Stimulated activated CD8-positive, alpha-beta memory T cell treated with anti-CD3 and anti-CD28 coated beads, Interleukin-15, amount 100 ng/mL, for 4 hours (primary cell): ENCODE data around the gene AK5.

Experiments used
- DNase-seq, 2 donors: peaks; one replicate each; pipeline ENCODE4 v3.0.0-alpha.2; 2020; ENCODE audit warnings: low read depth in 2 of 2

The AK5 gene

DNA sequence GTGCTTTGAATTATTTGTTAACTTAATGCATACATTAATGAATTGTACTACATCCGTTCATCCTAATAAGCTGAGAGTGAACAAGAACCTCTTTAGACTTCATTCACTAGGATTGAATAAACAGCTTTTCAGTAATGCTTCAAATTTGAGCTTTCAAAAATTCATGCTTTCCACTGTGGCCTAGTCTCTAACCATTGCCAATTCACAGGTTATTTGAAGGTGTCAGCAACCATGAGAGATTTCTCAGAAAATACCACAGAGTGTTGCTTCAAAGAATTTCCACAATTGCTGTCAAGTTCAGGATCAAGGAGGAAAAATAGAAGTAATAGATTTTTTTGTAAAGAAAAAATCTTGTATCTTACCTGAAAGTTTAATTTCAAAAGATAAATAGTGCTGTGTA lies 72.7 kb downstream of the AK5 start:
- no peak for DNase-seq

DNA sequence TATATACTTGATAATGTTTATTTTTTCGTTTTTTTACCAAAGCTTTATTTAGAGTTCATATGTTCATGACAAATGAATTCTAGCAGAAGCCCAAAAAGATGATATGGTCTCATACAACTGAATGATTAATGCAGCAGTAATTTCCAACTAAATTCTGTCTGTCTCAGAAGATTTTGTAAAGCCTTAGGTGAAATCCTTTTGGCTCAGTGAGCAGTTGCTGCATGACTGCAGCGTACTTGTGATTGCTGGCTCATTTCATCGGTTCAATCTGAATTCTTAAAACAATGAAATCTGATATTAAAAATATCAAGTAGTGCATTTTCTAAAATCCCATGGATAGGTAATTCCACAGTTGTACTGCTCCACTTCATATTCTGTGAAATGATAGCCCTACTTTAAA lies 73.2 kb downstream of the AK5 start:
- DNase-seq: no peak

DNA sequence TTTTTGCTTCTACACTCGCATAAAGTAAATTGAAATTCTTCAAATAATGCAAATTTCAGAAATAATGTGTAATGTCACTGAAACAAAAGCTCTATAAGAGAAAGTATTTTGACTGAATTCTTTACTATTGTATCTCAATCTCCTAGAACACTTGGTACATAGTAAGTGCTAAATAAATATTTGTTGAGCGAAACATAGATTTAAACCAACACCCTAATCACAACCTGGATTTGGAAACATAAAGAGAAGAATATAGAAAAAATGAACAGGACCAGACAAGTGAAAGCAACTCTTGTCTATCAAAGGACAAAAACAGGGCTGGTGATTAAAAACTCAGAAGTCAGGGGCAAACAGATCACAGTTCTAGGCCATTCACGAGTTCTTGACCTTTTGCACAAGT lies 74.3 kb downstream of the AK5 start:
- DNase-seq: no peak

DNA sequence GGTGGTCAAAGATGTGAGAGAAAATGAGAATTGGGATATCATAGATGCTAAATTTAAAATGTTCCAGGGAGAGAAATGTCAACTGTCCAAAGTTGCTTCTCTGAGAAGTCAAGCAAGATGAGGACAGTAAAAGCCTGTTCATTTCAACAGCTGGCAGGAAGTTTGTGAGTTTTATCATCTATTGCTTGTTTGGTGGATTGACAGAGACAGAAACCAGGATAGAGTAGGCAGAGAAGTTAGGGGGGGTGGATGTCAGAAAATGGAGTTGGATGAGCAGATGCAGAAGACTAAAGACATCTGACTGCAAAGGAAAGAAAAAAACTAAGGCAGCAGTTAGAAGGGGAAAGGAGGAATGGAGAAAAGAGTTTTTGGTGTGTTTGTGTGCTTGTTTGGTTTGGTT lies 78.4 kb downstream of the AK5 start:
- DNase-seq: no peak

- no peak for DNase-seq
Measured at GRCh38 chr1:77361621-77362020, 79.8 kb downstream of the AK5 start.

DNA sequence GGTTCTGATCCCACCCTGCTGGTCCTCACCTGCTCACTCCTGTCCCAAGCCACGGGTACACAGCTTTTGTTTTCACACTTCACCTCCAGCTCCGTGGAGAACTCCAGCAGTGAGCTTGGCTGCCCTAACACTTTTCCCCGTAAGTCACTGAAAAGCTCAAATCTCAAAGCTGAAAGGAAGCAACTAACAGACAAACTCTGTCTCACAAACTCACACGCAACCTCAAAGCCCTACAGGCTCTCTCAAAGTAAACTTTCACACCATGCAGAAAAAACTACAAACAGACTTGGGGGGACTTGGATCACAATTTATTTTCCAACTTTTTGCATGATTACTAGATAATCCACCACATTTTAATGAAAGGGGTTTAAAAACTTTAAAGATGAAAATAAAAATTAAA lies 88.3 kb downstream of the AK5 start:
- no peak for DNase-seq

DNA sequence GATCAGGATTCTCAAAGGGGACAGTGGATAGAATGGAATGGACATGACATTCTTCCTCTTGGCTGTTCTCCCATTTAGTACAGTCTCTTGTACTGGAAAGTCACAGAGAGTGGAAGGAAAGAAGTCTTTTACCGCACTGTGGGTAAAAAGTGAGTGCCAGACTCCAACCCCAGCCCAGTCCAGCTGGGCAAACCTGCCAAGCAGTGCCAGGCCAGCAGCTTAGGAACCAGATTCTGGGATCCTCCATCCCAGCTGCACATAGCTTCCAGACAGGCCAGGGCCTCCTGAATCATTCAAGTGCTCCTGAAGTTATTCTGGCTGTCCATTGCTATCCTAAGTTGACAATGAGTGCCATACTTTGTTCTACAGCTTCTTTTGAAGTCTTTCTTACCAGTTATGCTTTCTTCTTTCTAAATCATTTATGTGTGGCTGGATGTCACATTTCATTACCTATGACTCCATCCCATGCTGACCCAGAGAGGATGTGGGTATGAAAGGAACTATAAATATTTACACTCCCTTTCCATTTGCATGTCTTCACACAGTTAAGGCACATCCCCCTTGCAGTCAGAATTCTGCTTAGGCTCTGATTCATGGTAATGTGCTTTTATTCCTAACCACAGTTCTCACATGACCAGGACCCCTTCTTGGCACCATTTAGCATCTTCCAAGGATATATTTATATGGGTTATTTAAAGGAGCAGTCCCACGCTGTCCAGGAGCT lies 88.9 kb downstream of the AK5 start:
- DNase-seq: no peak

DNA sequence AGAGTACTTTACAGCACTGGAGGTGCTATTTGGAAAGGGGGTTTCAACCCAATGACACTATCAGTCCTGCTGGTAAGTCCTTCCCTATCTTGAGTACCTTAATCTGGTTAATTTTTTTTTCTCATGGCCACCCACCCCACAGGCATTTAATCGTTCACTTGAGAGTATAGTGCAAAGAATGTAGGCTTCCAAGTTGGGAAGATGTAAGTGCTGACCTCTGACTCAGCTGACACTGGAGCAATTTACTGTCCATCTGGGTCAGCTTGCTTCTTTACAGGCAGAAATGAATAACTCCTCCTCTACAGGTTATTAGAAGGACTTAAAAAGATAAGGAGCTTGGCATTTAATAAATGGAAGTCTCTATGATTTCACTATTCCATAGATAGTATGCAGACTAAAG lies 89.6 kb downstream of the AK5 start:
- no peak for DNase-seq

- DNase-seq: no peak
Measured at GRCh38 chr1:77373702-77374101, 91.9 kb downstream of the AK5 start.

DNA sequence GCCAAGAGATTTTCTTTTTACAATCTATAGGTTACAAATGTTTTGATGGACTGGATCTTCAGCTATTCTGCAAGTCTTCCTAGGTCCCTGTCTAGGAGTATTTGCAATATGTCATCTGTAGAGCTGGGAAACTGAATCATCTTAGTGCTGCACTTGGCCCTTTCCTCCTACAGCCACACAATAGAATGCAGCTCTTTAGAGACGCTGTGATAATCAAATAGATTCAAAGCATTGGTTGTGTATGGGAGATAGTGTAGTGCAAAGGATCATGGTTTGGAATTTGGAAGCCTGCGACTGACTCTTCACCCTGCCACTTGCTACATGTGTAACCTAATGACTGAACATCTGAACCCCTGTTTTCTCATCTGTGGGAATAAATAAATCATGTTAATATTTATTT lies 93.7 kb downstream of the AK5 start:
- no peak for DNase-seq

DNA sequence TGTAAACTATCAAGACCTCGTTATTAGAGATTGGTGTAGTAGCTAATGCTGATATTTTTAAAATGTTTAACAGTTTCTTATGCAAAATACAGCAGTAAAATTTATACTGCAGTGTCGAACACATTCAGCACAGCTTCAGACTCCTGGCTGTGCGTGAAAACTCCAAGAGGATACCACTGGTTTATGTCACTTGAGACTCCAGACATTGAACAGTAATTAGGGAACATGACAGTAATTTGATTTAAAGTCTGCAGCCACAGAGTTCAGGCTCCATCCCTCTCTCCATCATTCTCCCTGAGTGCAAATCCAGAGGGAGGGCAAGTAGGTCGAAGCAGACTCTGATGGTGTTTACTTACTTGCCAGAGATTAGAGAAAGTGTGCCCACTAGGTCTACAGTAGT lies 94.2 kb downstream of the AK5 start:
- no peak for DNase-seq

DNA sequence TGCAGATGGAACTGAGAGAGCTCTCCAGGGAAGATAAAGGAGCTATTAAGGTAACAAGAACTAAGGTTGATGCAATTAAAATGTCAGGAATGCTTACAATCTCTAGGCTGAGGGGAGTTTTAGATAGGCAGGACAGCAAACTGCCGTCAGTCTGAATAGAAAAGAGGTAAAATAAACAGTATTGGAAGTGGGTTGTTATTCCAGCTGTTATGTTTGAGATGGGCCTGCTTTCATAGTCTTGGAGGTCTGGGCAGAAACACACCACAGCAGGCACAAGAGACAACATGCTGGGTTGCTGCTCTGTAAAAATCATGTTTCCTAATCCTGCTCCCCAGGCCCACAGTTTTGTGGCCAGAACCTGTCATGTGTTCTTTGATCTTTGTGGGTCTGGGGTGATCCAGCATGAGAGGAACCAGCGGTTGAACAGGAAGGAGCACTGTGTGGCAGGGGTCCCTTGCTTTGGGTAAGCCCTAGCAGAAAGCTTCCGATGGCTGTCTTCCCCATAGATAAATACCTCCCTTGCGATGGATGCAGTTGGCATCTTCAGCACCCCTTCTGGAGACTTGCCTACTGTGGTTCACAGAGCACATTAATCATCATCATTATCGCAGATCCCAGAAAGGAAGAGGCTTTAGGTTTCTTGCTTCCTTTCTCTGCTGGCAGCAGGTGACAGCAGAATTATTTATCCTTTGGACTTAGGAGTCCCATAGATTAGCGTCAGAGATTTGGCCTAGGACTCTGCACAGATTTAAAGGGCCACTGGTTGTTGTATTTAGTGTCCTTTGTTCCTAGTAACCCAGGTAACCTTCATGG lies 97.1 kb downstream of the AK5 start:
- no peak for DNase-seq

DNA sequence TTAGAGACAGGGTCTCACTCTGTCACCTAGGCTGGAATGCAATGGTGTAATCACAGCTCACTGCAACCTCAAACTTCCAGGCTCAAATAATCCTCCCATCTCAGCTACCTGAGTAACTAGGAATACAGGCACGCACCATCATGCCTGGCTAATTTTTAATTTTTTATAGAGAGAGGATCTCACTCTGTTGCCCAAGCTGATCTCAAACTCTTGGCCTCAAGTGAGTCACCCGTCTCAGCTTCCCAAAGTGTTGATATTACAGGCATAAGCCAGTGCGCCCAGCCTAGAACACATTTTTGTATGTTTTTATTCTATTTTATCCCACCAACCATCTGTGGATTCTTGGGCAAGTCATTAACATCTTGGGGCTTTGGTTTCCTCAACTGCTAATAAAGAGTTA lies 100.5 kb downstream of the AK5 start:
- DNase-seq: no peak

- no peak for DNase-seq
Measured at GRCh38 chr1:77383236-77383635, 101.4 kb downstream of the AK5 start.

- DNase-seq: no peak
Measured at GRCh38 chr1:77385551-77385950, 103.7 kb downstream of the AK5 start.

DNA sequence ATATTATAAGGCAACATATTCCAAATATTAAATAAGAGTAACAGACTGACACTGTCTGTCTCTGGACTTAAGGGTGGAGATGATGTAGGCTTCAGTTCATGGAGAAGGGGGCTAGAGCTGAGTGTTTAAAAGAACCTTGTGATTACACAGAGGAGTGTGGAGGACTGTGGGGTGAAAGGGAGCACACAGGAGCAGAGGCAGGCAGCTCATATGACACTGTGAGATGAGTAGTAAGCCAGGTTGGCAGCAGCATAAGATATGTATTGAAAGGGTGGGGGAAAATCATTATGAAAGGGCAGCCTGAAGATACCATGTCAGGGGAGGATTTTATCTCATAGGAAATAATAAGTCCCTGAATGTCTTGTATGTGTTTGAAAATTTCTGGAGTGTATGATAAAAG lies 104.5 kb downstream of the AK5 start:
- DNase-seq: no peak

GRCh38 chr1:77387553-77387952 lies 105.7 kb downstream of the AK5 start:
- no peak for DNase-seq

DNA sequence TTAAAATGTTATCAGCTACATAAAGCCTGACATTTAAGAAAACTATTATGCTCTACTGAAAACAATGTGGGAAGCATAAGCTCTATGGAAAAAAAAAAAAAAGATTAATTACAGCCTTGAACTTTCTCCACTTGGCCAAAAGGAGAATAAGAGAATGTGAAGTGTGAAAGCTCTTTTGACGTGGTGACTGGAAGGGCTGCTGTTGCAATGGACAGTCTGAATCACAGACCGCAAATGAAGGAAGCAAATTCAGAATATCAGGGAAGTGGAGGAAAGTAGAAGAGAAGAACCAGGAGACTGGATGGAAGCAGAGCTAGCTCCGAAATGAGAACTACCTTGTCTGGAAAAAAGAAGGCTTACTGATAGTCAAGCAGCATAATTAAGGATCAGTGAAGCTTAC lies 106.8 kb downstream of the AK5 start:
- DNase-seq: no peak

GRCh38 chr1:77392486-77392885 lies 110.7 kb downstream of the AK5 start:
- no peak for DNase-seq

DNA sequence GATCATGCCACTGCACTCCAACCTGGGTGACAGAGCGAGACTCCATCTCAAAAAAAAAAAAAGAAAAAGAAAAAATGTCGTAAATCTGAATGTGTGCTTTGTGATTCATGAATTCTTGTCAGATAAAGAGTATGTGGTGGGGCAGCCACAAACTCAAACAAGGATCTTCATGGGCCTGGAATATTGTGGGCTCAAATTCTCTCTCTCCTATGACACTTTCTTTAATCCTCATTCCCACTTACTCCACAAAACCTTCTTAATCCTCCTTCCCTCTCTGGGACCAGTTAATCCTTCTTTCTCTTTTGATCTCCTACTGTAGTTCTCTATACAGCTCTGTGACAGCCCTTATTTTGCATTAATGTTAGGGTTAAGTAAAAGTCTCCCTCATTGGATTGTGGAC lies 112.3 kb downstream of the AK5 start:
- DNase-seq: no peak

DNA sequence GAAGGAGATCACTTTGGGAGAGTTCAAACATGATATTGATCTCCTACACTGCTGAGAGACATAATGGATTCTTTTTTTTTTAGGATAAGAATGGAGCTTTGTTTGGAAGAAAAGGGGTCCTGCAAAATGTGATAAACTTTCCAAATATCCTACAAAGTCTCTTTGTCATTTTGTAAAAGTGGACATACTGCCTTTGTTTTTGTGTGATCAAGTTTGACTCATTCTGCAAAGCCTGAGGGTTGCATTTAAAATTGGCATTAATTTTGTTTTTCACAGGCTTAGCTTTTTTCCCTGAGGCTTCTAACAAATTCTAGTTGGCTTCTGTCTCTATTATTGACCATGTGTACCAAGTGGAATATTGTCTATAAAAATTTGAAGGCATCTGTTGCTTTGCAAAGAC lies 113.2 kb downstream of the AK5 start:
- no peak for DNase-seq

DNA sequence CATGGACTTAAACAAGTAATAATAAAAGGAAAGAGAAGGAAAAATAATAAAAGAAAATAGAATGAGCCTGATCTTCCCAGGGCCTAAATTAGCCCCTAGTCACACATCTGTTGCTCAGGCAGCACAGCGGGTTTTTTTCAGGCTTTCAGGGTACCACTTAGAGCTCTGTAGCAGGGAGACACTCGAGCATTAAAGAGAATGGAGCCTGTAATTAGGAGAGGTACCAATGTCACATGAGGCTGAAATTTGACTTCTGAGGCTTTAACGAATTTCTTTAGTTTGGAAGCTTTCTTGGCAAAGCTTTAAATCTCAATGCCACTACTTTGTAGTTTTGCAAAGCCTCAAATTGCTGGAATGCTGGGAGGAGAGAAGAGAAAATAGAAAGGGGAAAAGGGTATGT lies 116.3 kb downstream of the AK5 start:
- no peak for DNase-seq

DNA sequence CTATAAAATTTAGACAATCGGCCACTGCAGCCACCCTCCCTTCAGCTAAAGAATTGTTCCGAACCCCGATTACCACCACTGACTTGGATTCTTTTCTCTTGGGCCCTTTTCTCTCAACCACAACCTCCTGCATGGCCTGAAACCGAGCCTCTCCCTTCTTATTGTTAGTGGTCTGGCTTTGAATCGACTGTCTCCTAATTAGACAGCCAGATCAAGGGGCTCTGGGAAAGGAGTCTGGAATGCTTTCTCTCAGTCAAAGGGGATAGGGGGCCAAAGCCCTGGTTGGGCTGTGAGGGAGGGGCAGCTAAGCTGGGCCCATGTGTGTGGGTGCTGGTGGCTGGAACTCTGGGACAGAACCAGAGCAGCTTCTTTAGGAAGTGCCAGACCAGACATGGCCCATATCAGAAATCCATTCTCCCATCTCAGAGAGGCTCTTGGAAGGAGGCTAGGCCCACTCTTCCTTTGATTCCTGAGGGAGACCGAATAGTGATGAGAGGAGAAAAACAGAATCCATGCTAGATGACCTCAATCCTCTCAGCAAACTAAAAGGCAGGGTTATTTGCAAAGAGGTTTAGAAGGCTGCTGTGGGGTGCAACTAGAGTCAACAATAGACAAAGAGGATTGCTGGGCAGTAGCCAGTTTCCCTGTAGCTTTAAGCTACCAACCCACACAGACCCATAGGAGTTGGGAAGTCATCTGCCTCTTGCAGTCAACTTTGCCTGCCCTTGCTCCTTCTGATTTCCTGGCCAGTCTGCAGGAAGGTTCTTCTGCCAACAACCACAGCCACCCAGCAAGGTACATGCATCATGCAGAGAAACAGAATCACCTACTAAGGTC lies 117.6 kb downstream of the AK5 start:
- DNase-seq: no peak
